GM13977 (cell line): Measurements from ENCODE around the gene CFAP97.
"Not testable (repeated sequence)": the region's sequence is repeated elsewhere in the genome, so short reads cannot be mapped to it uniquely, and the experiment has no call there.

Experiments used
- DNase-seq: peaks from one replicate; pipeline ENCODE4 v3.0.0; 2012; ENCODE audit warnings: low spot score
- CTCF ChIP-seq: IDR thresholded peaks from 2 replicates; pipeline ENCODE4 v1.5.1; 2012; ENCODE audit warnings: mild to moderate bottlenecking, control low read depth; ENCODE audit not compliant: insufficient read depth; ENCODE audit errors: extremely low read depth, missing control alignments
- in situ Hi-C: fragments of 300-500 bp; cut with MboI; formaldehyde crosslinking; loops from one replicate; pipeline ENCODE4 v1.12.0; 2022; ENCODE audit warnings: low sequenced_read_pairs, low pct_unique_long_range_greater_than_20kb, mixed read lengths, inconsistent platforms; ENCODE audit not compliant: unreplicated experiment

Gene CFAP97

GRCh38 chr4:185243879-185244278 lies 40.1 kb upstream of the CFAP97 start:
- TF ChIP-seq CTCF, result no peak
- no peak for DNase-seq
- in situ Hi-C loops, result no loop called here

GRCh38 chr4:185242749-185243533 lies 39.1 kb upstream of the CFAP97 start:
- no peak for DNase-seq
- in situ Hi-C loops, result no loop called here
- no peak for TF ChIP-seq CTCF

GRCh38 chr4:185240486-185240885 lies 36.7 kb upstream of the CFAP97 start:
- DNase-seq, in situ Hi-C loops: not testable (repeated sequence)

GRCh38 chr4:185238750-185239149 lies 35.0 kb upstream of the CFAP97 start:
- no peak for DNase-seq
- no peak for TF ChIP-seq CTCF
- in situ Hi-C loops, result no loop called here

GRCh38 chr4:185238215-185238681 lies 34.4 kb upstream of the CFAP97 start:
- no peak for TF ChIP-seq CTCF
- DNase-seq, result no peak
- in situ Hi-C loops, result no loop called here

GRCh38 chr4:185237175-185237574 lies 33.4 kb upstream of the CFAP97 start:
- no peak for DNase-seq
- in situ Hi-C loops, result no loop called here
- TF ChIP-seq CTCF, result no peak

- TF ChIP-seq CTCF, result no peak
- in situ Hi-C loops, result no loop called here
- DNase-seq, result no peak
These were observed 32.2 kb upstream of the CFAP97 start for GRCh38 chr4:185235843-185236503.
